ENCODE data around the gene RRBP1.

RRBP1 gene

DNA sequence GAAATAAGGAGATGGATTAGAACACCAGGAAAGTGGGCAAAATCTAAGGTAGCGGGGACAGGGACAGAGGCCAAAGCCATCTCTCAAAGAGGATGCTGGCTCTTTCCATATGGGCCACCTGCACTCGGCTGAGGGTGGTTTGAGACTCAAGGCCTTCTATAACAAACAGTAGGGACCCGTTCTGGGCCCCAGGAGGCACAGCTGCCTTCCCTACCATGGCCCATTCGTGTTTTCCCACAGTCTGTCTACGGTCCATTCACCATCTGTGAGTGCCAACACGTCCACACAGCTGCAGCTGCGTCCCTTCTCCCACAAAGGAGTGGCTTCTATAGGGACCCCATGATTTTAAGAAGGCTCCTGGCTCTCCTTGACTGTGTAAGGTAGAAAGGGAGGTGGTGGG lies 18.6 kb upstream of the RRBP1 start:
- DNase-seq (ENCODE audit: extremely low read depth, low read depth): no peak
- TF ChIP-seq, protein P1, sequence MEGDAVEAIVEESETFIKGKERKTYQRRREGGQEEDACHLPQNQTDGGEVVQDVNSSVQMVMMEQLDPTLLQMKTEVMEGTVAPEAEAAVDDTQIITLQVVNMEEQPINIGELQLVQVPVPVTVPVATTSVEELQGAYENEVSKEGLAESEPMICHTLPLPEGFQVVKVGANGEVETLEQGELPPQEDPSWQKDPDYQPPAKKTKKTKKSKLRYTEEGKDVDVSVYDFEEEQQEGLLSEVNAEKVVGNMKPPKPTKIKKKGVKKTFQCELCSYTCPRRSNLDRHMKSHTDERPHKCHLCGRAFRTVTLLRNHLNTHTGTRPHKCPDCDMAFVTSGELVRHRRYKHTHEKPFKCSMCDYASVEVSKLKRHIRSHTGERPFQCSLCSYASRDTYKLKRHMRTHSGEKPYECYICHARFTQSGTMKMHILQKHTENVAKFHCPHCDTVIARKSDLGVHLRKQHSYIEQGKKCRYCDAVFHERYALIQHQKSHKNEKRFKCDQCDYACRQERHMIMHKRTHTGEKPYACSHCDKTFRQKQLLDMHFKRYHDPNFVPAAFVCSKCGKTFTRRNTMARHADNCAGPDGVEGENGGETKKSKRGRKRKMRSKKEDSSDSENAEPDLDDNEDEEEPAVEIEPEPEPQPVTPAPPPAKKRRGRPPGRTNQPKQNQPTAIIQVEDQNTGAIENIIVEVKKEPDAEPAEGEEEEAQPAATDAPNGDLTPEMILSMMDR (IDR thresholded peaks at IDR 0.05; ENCODE audit: low read depth, low read length, missing control alignments): no peak

DNA sequence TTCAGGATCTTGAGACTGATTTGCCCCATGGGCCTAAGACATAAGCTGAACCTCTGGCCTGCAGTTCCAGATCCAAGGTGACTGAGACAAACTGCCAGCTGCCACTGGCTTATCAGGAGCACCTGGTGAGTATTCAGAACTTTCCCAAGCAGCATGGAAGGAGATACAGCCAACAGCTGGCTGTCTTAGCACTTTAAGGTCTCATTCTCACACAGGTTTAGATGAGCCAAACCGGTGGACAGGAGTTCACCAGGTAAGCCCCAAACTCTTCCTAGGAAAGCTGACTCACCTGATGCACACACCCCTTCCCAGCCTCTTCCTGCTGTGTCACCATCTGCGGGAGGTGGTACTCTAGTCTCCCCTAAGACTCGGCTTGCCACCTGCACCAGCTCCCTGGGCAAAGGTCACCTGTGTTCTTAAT lies 17.9 kb upstream of the RRBP1 start, which contains the start of gene BANF2:
Gene BANF2 (plus strand): TSS at position 36 of the 421 bp plus-strand sequence. CDS start 25,060 bp downstream, outside the sequence.
- H3K4me3 ChIP-seq (replicated peaks; ENCODE audit: low read depth, low read length): no peak within 1 kb of the TSS
- DNase-seq (ENCODE audit: extremely low read depth, low read depth): no peak
- TF ChIP-seq, protein P1 (IDR thresholded peaks at IDR 0.05; ENCODE audit: low read depth, low read length, missing control alignments): no peak

More for the DNA sequence above, 18.6 kb upstream of the RRBP1 start:
- H3K4me3 ChIP-seq (replicated peaks; ENCODE audit: low read depth, low read length): no peak overlapping the region

DNA sequence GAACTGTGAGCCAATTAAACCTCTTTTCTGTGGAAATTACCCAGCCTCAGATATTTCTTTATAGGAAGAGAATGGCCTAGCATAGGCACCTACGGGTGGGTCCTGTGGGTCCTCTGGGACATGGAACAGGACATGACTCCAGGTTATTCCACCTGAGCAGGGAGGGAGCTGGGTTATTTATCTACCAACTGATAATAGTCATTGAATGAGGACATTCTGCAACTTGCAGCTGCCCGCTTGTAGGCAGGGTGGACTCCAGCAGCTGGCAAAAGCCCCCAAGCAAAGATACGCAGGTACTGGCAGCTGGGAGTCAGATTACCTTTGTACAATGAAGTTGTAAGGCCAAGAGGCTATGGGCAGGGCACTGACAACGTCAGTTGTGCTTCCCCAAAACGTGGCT lies 16.3 kb upstream of the RRBP1 start:
- no peak for DNase-seq (ENCODE audit: extremely low read depth, low read depth)
- H3K4me3 ChIP-seq (replicated peaks; ENCODE audit: low read depth, low read length): no peak overlapping the region
- TF ChIP-seq, protein P1 (IDR thresholded peaks at IDR 0.05; ENCODE audit: low read depth, low read length, missing control alignments): no peak

DNA sequence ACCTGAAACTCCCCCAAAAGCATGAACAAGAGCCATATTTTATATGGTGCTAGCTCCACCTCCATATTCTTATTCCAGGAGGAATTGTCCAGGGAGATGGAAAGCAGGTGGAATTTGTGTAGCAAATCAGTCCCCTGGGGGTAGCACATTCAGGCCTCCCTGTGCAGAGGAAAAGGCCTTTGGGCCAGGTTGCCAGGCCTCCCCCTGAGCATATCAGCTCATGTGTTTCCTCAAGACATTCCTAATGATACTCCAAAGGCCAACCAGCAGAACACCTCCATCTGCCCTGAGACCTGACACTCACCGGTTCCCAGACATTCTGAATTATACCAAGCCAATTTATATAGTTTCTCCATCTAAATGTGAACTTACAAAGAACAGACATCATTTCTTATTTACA lies 15.1 kb upstream of the RRBP1 start:
- no peak for DNase-seq (ENCODE audit: extremely low read depth, low read depth)
- H3K4me3 ChIP-seq (replicated peaks; ENCODE audit: low read depth, low read length): no peak overlapping the region
- TF ChIP-seq, protein P1 (IDR thresholded peaks at IDR 0.05; ENCODE audit: low read depth, low read length, missing control alignments): no peak

DNA sequence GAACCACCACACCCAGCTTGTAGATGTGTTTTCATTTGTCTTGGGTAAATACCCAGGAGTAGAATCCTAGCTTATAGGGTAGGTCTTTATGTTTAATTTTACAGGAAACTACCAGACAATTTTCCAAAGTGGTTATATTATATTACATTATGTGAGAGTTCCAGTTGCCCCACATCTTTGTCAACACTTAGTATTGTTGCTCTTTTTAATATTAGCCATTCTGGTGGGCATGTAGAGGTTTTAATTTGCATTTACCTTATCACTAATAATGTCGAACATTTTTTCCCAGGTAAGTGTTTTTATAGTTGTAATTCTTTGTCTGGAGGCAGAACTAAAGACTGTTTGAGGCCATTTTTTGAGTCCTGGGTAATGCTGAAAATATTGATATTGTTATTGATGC lies 14.2 kb upstream of the RRBP1 start:
- H3K4me3 ChIP-seq (replicated peaks; ENCODE audit: low read depth, low read length): no peak overlapping the region
- DNase-seq (ENCODE audit: extremely low read depth, low read depth): no peak
- TF ChIP-seq, protein P1 (IDR thresholded peaks at IDR 0.05; ENCODE audit: low read depth, low read length, missing control alignments): no peak

DNA sequence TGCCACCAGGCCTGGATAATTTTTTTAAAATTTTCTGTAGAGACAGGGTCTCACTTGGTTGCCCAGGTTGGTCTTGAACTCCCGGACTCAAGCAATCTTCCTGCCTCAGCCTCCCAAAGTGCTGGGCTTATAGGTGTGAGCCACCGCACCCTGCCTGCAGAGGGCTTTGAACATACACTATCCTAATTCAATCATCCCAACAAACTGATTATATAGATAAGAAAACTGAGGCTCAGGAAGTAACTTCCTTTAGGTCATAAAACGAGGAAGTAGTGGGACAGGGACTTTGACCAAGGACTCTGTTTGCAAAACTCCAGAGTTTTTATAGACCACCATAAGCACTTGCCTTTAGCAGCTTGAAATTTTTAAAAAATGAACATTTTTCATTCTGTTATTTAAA lies 12.7 kb upstream of the RRBP1 start:
- DNase-seq (ENCODE audit: extremely low read depth, low read depth): no peak
- H3K4me3 ChIP-seq (replicated peaks; ENCODE audit: low read depth, low read length): no peak overlapping the region
- TF ChIP-seq, protein P1 (IDR thresholded peaks at IDR 0.05; ENCODE audit: low read depth, low read length, missing control alignments): no peak

DNA sequence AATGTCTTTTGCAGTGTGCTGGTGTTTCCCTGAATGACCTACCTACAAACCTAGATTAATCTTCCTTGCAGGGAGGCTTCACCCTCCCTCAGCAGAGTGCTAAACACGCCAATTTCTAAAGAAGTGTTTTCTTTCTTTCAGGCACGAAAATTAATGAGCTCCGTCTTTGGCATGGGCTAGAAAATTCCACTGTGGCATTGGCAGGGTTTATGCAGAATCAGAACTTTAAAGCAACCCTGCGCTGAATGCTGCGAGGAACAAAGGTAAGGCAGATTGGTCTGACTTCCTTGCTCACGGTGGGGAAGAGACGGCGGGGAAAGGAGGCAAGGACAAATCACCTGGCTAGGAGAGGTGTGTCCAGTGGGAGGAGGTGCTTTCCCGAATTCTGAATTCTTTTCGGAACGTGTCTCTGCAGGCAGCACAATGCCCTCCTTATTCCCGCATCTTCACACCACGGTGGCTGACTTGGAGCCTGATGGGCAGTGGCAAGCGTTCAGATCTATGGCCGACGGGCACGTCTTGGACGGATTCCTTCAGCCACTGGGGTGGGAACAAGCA lies 11.5 kb upstream of the RRBP1 start:
- TF ChIP-seq, protein P1 (IDR thresholded peaks at IDR 0.05; ENCODE audit: low read depth, low read length, missing control alignments): no peak
- no peak for DNase-seq (ENCODE audit: extremely low read depth, low read depth)
- no peak overlapping the region for H3K4me3 ChIP-seq (replicated peaks; ENCODE audit: low read depth, low read length)
